Measurements from ENCODE around the gene OR51G2. TPM values are rescaled to one million over a fixed set of nuclear protein-coding genes. Genes with fewer than 3 reads are reported as not detected.
"Not testable (repeated sequence)": the region's sequence is repeated elsewhere in the genome, so short reads cannot be mapped to it uniquely, and the experiment has no call there.

Gene OR51G2
- total RNA-seq, 1 experiment from 2014 or later: not detected

DNA sequence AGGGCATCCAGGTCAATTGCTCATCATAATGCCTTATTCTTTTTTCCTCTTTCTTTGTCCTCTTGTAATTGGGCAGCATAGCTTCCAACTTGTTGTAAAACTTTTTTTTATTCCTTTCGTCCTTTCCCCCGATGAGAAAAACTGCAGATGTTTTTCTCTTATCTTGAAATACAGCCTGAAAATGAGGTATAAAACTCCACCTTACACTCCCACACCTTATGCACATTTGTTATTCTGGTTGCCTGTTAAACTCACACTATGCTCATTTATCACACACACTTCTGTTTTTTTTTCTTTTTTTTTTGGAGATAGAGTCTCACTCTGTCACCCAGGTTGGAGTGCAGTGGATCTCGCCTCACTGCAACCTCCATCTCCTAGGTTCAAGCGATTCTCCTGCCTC lies 38.2 kb upstream of the OR51G2 start (continued):
- TF ChIP-seq, protein P1, sequence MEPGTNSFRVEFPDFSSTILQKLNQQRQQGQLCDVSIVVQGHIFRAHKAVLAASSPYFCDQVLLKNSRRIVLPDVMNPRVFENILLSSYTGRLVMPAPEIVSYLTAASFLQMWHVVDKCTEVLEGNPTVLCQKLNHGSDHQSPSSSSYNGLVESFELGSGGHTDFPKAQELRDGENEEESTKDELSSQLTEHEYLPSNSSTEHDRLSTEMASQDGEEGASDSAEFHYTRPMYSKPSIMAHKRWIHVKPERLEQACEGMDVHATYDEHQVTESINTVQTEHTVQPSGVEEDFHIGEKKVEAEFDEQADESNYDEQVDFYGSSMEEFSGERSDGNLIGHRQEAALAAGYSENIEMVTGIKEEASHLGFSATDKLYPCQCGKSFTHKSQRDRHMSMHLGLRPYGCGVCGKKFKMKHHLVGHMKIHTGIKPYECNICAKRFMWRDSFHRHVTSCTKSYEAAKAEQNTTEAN (CRISPR knock-in tag; IDR thresholded peaks at IDR 0.05): no peak
- TF ChIP-seq ZNF416 (CRISPR knock-in tag; IDR thresholded peaks at IDR 0.05) (no peak), SOX15 (CRISPR knock-in tag; IDR thresholded peaks at IDR 0.05) (no peak), E2F5 (CRISPR knock-in tag; IDR thresholded peaks at IDR 0.05) (no peak), NFE2L1 (CRISPR knock-in tag; IDR thresholded peaks at IDR 0.05) (no peak), JUN (CRISPR knock-in tag; IDR thresholded peaks at IDR 0.05) (no peak), CDX4 (CRISPR knock-in tag; IDR thresholded peaks at IDR 0.05; ENCODE audit: borderline replicate concordance) (no peak)

- DNase-seq (ENCODE audit: low spot score); H3K27me3 Mint-ChIP-seq (ENCODE audit: low read depth); ATAC-seq; CTCF ChIA-PET; H3K9me3 Mint-ChIP-seq; H3K4me3 Mint-ChIP-seq; H3K27ac Mint-ChIP-seq; POLR2A ChIA-PET; H3K4me1 Mint-ChIP-seq; H3K36me3 Mint-ChIP-seq: not testable (repeated sequence)
These were observed 36.5 kb upstream of the OR51G2 start, which contains the start of gene OR51A2 for GRCh38 chr11:4955613-4956012. Gene OR51A2, minus strand, starts transcription at chr11:4955713. Its CDS starts 0 bp downstream, at chr11:4955713.

DNA sequence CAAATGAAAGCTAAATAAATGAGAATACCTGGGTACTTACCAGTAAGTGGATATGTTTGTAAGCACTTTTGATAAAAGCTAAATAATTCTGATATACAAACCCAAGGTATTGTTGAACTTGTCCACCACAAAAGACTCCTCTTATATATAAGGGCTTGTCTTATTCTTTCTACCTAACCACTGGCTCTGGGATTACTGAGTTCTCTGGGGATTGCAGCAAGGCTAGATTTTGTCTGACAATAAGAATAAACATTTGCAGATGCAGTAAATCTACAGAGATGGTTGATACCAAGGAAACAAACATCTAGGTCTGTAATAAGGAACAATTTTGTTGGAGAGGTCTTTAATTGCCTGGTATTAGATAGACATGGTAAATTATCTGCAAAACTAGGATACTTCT lies 28.4 kb upstream of the OR51G2 start, which contains the start of gene OR51A4:
TSS of gene OR51A4 (minus strand) at position 101 of the 400 bp plus-strand sequence. CDS start 505 bp downstream, outside the sequence.
- no peak for ATAC-seq
- Mint-ChIP-seq H3K9me3 (no peaks in the 10 kb centered on the region), H3K27ac (no peak within 1 kb of the TSS), H3K4me3 (no peak within 1 kb of the TSS), H3K4me1 (no peaks in the 10 kb centered on the region), H3K36me3 (no peaks in the 10 kb centered on the region), H3K27me3 (ENCODE audit: low read depth) (peaks cover 4% of the 10 kb centered on the region; the same call in 1 of the 2 replicates)
- TF ChIP-seq, protein P2, sequence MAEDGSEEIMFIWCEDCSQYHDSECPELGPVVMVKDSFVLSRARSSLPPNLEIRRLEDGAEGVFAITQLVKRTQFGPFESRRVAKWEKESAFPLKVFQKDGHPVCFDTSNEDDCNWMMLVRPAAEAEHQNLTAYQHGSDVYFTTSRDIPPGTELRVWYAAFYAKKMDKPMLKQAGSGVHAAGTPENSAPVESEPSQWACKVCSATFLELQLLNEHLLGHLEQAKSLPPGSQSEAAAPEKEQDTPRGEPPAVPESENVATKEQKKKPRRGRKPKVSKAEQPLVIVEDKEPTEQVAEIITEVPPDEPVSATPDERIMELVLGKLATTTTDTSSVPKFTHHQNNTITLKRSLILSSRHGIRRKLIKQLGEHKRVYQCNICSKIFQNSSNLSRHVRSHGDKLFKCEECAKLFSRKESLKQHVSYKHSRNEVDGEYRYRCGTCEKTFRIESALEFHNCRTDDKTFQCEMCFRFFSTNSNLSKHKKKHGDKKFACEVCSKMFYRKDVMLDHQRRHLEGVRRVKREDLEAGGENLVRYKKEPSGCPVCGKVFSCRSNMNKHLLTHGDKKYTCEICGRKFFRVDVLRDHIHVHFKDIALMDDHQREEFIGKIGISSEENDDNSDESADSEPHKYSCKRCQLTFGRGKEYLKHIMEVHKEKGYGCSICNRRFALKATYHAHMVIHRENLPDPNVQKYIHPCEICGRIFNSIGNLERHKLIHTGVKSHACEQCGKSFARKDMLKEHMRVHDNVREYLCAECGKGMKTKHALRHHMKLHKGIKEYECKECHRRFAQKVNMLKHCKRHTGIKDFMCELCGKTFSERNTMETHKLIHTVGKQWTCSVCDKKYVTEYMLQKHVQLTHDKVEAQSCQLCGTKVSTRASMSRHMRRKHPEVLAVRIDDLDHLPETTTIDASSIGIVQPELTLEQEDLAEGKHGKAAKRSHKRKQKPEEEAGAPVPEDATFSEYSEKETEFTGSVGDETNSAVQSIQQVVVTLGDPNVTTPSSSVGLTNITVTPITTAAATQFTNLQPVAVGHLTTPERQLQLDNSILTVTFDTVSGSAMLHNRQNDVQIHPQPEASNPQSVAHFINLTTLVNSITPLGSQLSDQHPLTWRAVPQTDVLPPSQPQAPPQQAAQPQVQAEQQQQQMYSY (CRISPR knock-in tag; IDR thresholded peaks at IDR 0.05): no peak
- TF ChIP-seq NFYB (CRISPR knock-in tag; conservative IDR thresholded peaks at IDR 0.05; ENCODE audit: low read depth) (no peak), FOXK1 (CRISPR knock-in tag; IDR thresholded peaks at IDR 0.05) (no peak), ZNF263 (CRISPR knock-in tag; IDR thresholded peaks at IDR 0.05; ENCODE audit: low read depth) (no peak), ZNF671 (CRISPR knock-in tag; IDR thresholded peaks at IDR 0.05) (no peak), HMGA2 (CRISPR knock-in tag; IDR thresholded peaks at IDR 0.05) (no peak), RORB (CRISPR knock-in tag; IDR thresholded peaks at IDR 0.05) (no peak), EMX1 (CRISPR knock-in tag; IDR thresholded peaks at IDR 0.05) (no peak), SMAD4 (CRISPR knock-in tag; IDR thresholded peaks at IDR 0.05) (no peak), CREB1 (CRISPR knock-in tag; IDR thresholded peaks at IDR 0.05) (no peak), ZNF281 (CRISPR knock-in tag; IDR thresholded peaks at IDR 0.05) (no peak), TEAD1 (CRISPR knock-in tag; IDR thresholded peaks at IDR 0.05) (no peak)
- no peak for DNase-seq (ENCODE audit: low spot score)
- POLR2A ChIA-PET: no interaction called here
- CTCF ChIA-PET: no interaction called here

Data from WTC11 (cell line).